Measurements from ENCODE around the gene IRF3. TPM values are rescaled to one million over a fixed set of nuclear protein-coding genes. Genes with fewer than 3 reads are reported as not detected.
A peak's percentile ranks its signal among the peaks of the same experiment; 100 is the strongest.

The IRF3 gene
- total and polyA plus RNA-seq, 4 experiments from 2014 or later = 64.1 to 386 (median 220) TPM

DNA sequence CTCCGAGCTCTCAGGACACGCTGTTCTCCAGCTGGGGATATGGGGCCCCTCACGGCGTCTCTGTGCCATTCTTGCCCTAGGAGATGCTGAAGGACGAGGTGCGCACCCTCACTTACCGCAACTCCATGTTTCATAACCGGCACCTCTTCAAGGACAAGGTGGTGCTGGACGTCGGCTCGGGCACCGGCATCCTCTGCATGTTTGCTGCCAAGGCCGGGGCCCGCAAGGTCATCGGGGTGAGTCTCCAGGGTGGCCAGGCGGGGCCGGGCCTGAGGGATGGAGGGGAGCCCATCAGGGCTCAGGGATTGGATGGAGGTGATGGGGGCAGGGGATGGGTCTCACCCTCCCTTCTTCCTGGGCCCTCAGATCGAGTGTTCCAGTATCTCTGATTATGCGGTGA lies 16.2 kb upstream of the IRF3 start:
- Histone ChIP-seq H3K27me3 (ENCODE audit: insufficient read depth, low read length) (no peaks in the 10 kb centered on the region), H3K4me3 (ENCODE audit: low read length in 2 of 2) (no peak overlapping the region), H3K4me1 (ENCODE audit: insufficient read depth, low read length) (peaks cover 35% of the 10 kb centered on the region), H3K9me3 (ENCODE audit: control insufficient read depth in 1 of 2, low read length in 2 of 2) (no peaks in the 10 kb centered on the region), H3K27ac (ENCODE audit: low read depth, low read length) (no peak overlapping the region), H3K36me3 (ENCODE audit: insufficient read depth, low read length) (peaks cover 34% of the 10 kb centered on the region)
- Mint-ChIP-seq H3K27me3 (no peaks in the 10 kb centered on the region), H3K4me1 (peaks cover 9 to 41% (median 21%) of the 10 kb centered on the region in 4 donors), H3K36me3 (peaks cover 26 to 42% of the 10 kb centered on the region in 2 donors), H3K27ac (peak overlapping the region in 1 of 7 donors; percentile 52), H3K4me3 (peak overlapping the region in 1 of 8 donors; percentile 35), H3K9me3 (no peaks in the 10 kb centered on the region)
- intact Hi-C loops (cut with micrococcal nuclease) = no loop called here
- ChIA-PET CTCF (ENCODE audit: partially characterized antibody) (interaction anchor here (0.9 to 2.2 kb wide), 8 partner anchors 9 to 208 kb away, joined by 3 to 8 read pairs (median 6); partner anchors contain the start of gene FLT3LG), POLR2A (ENCODE audit: partially characterized antibody) (interaction anchor here (1.0 to 1.9 kb wide), 2 partner anchors 111 to 179 kb away, joined by 4 to 11 read pairs; no protein-coding TSS in a partner anchor)
- DNase-seq = no peak

DNA sequence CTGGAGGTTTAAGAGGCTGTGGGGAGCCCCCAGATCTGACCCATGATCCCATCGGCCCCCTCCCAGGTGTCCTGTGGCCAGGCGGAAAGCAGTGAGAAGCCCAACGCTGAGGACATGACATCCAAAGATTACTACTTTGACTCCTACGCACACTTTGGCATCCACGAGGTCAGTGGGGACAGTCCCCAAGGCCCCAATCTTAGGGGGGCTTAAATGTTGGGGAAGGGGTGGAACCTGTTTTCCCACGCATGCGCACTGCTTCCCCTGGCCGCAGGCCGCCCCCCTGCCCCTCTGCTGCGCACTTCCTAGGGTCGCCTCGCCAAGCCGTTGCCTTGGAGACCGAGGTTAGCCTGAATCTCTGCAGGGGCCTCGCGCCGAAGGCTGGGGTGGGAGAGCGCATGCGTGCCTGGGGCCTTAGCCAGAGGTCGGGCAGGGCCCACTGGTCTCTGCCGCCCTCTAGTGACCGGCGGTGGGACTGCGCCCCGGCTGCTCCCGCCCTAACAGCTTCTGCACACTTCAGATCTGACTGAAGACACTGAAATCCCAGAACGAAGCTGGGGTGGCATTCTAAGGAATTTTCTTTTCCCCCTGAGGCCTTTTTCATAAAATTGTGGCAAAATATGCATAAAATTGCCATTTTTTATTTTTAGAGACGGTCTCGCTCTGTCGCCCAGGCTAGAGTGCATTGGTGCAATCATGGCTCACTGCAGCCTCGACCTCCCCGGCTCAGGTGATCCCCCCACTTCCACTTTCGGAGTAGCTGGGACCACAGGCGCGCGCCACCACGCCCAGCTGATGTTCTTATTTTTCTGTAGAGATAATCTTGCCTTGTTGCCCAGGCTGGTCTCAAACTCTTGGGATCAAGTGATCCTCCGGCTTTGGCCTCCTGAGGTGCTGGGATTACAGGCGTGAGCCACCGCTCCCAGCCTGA lies 15.0 kb upstream of the IRF3 start:
- no peaks in the 10 kb centered on the region for H3K9me3 ChIP-seq (ENCODE audit: control insufficient read depth in 1 of 2, low read length in 2 of 2)
- peaks cover 41% of the 10 kb centered on the region for H3K4me1 ChIP-seq (ENCODE audit: insufficient read depth, low read length)
- ChIA-PET CTCF (ENCODE audit: partially characterized antibody) (interaction anchor here (0.6 to 2.2 kb wide), 21 partner anchors 8 to 455 kb away, joined by 3 to 8 read pairs (median 4); partner anchors contain the start of genes ADM5, BCL2L12, FLT3LG and IRF3), POLR2A (ENCODE audit: partially characterized antibody) (interaction anchor here (0.6 to 1.9 kb wide), 11 partner anchors 16 to 623 kb away, joined by 3 to 11 read pairs (median 4); partner anchors contain the start of genes AP2A1, BCL2L12, CGB7 and IRF3)
- H3K27me3 Mint-ChIP-seq = no peaks in the 10 kb centered on the region
- peaks cover 24 to 43% of the 10 kb centered on the region in 2 donors for H3K36me3 Mint-ChIP-seq
- H3K9me3 Mint-ChIP-seq = no peaks in the 10 kb centered on the region
- intact Hi-C loops (cut with micrococcal nuclease) = loop anchor here (1.0 kb wide), 5 partner anchors 174 to 303 kb away; partner anchors contain the start of genes FLT3LG and KASH5
- DNase-seq = peak; percentile 88 to 91 (median 89)
- peaks cover 16 to 52% (median 29%) of the 10 kb centered on the region in 4 donors for H3K4me1 Mint-ChIP-seq
- H3K27me3 ChIP-seq (ENCODE audit: insufficient read depth, low read length) = no peaks in the 10 kb centered on the region
- peak overlapping the region in 1 of 8 donors; percentile 35 for H3K4me3 Mint-ChIP-seq
- peak overlapping the region; percentile 57 to 86 (median 72) for H3K27ac Mint-ChIP-seq
- no peak overlapping the region for H3K4me3 ChIP-seq (ENCODE audit: low read length in 2 of 2)
- peaks cover 27% of the 10 kb centered on the region for H3K36me3 ChIP-seq (ENCODE audit: insufficient read depth, low read length)
- peak overlapping the region; percentile 44 for H3K27ac ChIP-seq (ENCODE audit: low read depth, low read length)

DNA sequence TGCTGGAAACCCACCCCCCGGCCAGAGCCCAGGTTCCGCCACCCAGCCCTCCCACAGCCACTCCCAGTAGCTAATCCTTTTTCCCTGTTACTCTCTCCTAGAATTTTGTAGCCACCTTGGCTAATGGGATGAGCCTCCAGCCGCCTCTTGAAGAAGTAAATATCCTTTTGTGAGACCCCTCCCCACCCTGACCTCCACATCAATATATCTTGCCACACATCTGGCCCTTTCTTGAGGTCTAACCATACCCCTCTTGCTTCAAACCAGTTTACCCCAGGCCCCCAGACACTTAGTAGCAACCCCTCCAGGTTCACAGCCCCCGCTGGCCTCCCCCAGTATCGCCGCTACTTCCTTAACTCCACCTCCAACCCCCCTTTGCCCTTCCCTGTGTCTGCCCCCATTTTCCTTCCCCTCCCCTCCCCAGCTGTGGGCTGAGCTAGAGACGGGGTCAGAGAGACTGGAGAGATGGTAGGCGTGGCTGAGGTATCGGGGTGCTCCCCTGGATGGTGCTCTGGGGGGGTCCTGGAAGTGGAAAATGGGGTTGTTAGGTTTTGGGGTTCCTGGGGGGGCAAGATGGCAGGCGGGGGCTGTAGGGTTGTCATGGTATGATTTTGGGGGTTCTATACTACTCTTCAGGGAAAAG lies 14.2 kb upstream of the IRF3 start:
- no peak overlapping the region for H3K4me3 ChIP-seq (ENCODE audit: low read length in 2 of 2)
- peak overlapping the region in 4 of 8 donors; percentile 17 to 43 (median 34) for H3K4me3 Mint-ChIP-seq

DNA sequence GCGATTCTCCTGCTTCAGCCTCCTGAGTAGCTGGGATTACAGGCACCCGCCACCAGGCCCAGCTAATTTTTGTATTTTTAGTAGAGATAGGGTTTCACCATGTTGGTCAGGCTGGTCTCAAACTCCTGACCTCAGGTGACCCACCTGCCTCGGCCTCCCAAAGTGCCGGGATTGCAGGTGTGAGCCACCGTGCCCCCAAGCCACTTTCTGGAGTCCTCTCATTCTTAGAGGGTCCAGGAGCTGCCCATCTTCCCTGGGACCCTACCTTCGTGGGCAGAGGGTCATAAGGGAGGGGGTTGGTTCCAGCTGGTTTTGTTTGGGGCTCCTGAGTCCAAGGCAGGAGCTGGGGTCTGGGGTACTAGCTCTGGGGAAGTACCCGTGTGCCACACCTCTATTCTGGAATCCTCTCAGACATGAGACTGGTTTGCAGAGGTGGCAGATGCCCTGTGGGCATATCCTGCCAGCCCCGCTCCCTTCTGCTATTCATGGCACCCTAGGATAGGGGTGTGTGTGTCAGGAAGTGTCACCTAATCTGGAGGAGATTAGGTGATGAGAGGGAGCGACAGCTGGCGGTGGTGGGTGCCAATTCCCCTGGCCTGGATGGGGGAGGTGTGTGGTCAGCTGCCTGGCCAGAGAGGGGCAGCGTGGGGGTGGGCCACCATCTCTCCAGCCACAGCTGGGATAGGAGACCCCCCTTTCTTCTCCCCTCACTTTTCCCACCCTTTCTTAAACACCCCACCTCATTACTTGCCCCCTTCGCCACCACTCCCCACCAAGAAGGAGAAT lies 13.5 kb upstream of the IRF3 start:
- Histone ChIP-seq H3K27ac (ENCODE audit: low read depth, low read length) (peak overlapping the region; percentile 93), H3K9me3 (ENCODE audit: control insufficient read depth in 1 of 2, low read length in 2 of 2) (no peaks in the 10 kb centered on the region), H3K36me3 (ENCODE audit: insufficient read depth, low read length) (peaks cover 16% of the 10 kb centered on the region), H3K4me1 (ENCODE audit: insufficient read depth, low read length) (peaks cover 42% of the 10 kb centered on the region), H3K27me3 (ENCODE audit: insufficient read depth, low read length) (no peaks in the 10 kb centered on the region), H3K4me3 (ENCODE audit: low read length in 2 of 2) (no peak overlapping the region)
- intact Hi-C loops (cut with micrococcal nuclease) = loop anchor here (1.0 to 5.0 kb wide), 3 partner anchors 108 to 453 kb away; partner anchors contain the start of genes AKT1S1 and TBC1D17
- Mint-ChIP-seq H3K9me3 (no peaks in the 10 kb centered on the region), H3K4me1 (peaks cover 16 to 52% (median 29%) of the 10 kb centered on the region in 4 donors), H3K36me3 (peaks cover 17 to 31% of the 10 kb centered on the region in 2 donors), H3K27me3 (no peaks in the 10 kb centered on the region), H3K4me3 (peak overlapping the region in 1 of 8 donors; percentile 4), H3K27ac (peak overlapping the region; percentile 57 to 99 (median 96))
- no peak for DNase-seq
- ChIA-PET POLR2A (ENCODE audit: partially characterized antibody) (interaction anchor here (0.7 to 6.7 kb wide), 11 partner anchors 8 to 582 kb away, joined by 3 to 125 read pairs (median 6); partner anchors contain the start of genes BCL2L12, FLT3LG, IRF3 and PRR12), CTCF (ENCODE audit: partially characterized antibody) (interaction anchor here (0.7 to 2.2 kb wide), 20 partner anchors 15 to 1288 kb away, joined by 3 to 13 read pairs (median 5); partner anchors contain the start of genes FLT3LG and KDELR1)

More for the DNA sequence above, 14.2 kb upstream of the IRF3 start:
- intact Hi-C loops (cut with micrococcal nuclease) = loop anchor here (1.0 to 5.0 kb wide), 6 partner anchors 174 to 303 kb away; partner anchors contain the start of genes AKT1S1, FLT3LG, KASH5 and TBC1D17
- H3K9me3 ChIP-seq (ENCODE audit: control insufficient read depth in 1 of 2, low read length in 2 of 2) = no peaks in the 10 kb centered on the region
- H3K4me1 ChIP-seq (ENCODE audit: insufficient read depth, low read length) = peaks cover 42% of the 10 kb centered on the region
- ChIA-PET CTCF (ENCODE audit: partially characterized antibody) (interaction anchor here (0.7 to 2.2 kb wide), 10 partner anchors 38 to 660 kb away, joined by 3 to 13 read pairs (median 5); partner anchors contain the start of gene FLT3LG), POLR2A (ENCODE audit: partially characterized antibody) (interaction anchor here (0.6 to 6.7 kb wide), 7 partner anchors 8 to 623 kb away, joined by 3 to 125 read pairs (median 4); partner anchors contain the start of genes BCL2L12, CGB7 and IRF3)
- peak overlapping the region; percentile 15 to 86 (median 70) for H3K27ac Mint-ChIP-seq
- no peak for DNase-seq
- H3K27ac ChIP-seq (ENCODE audit: low read depth, low read length) = peak overlapping the region; percentile 44
- H3K27me3 ChIP-seq (ENCODE audit: insufficient read depth, low read length) = no peaks in the 10 kb centered on the region
- peaks cover 19% of the 10 kb centered on the region for H3K36me3 ChIP-seq (ENCODE audit: insufficient read depth, low read length)
- H3K36me3 Mint-ChIP-seq = peaks cover 21 to 36% of the 10 kb centered on the region in 2 donors
- peaks cover 16 to 52% (median 29%) of the 10 kb centered on the region in 4 donors for H3K4me1 Mint-ChIP-seq
- no peaks in the 10 kb centered on the region for H3K9me3 Mint-ChIP-seq
- H3K27me3 Mint-ChIP-seq = no peaks in the 10 kb centered on the region

DNA sequence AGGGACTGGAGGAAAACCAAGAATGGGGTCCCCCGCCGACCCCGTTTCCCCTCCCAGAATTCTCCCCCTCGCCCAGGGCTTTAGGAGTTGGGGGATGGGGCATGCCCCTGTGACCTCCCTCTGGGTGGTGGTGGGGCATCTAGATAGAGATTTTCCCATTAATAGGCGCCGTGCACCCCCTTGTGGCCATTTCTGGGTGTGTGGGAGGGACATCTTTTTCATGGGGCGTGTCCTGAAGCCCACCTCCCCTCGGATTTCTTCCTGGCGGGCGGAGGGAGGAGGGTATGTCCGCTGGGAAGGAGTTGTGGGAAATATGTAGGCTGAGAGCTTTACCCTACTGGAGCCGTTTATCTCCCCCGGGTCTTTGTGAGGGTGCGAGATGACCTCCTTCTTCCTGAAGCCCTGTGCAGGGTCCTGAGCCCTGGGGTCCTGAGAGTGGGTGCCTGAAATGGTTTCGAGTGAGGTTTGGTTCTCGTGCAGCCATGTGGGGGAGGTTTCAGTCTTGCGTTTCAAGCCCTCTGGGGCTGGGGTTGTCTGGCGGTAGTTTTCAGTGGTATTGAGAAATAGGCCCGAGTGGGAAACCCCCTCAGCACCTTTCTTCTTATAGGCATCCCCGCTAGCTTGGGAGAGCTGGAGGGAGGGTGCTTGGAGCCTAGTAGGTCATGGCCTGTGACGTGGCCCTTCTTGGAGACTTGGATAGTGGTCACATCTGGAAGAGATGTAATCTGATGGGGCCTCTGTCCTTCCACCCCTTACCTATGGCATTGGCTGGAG lies 12.4 kb upstream of the IRF3 start:
- CTCF ChIA-PET (ENCODE audit: partially characterized antibody) = interaction anchor here (0.6 to 2.1 kb wide), 17 partner anchors 13 to 452 kb away, joined by 3 to 13 read pairs (median 5); partner anchors contain the start of genes BCL2L12, FLT3LG, IRF3 and NOSIP
- intact Hi-C loops (cut with micrococcal nuclease) = loop anchor here (1.0 to 5.0 kb wide), 8 partner anchors 38 to 805 kb away; partner anchors contain the start of genes AKT1S1, NOSIP, PPP1R15A and RRAS
- Histone ChIP-seq H3K4me1 (ENCODE audit: insufficient read depth, low read length) (peaks cover 42% of the 10 kb centered on the region), H3K4me3 (ENCODE audit: low read length in 2 of 2) (peak overlapping the region; percentile 69 to 79), H3K27me3 (ENCODE audit: insufficient read depth, low read length) (no peaks in the 10 kb centered on the region), H3K36me3 (ENCODE audit: insufficient read depth, low read length) (peaks cover 10% of the 10 kb centered on the region), H3K27ac (ENCODE audit: low read depth, low read length) (peak overlapping the region; percentile 93), H3K9me3 (ENCODE audit: control insufficient read depth in 1 of 2, low read length in 2 of 2) (no peaks in the 10 kb centered on the region)
- POLR2A ChIA-PET (ENCODE audit: partially characterized antibody) = interaction anchor here (1.0 to 6.7 kb wide), 19 partner anchors 13 to 344 kb away, joined by 3 to 125 read pairs (median 10); partner anchors contain the start of genes BCL2L12, CPT1C, FLT3LG and IRF3
- peaks cover 16 to 52% (median 31%) of the 10 kb centered on the region in 4 donors for H3K4me1 Mint-ChIP-seq
- no peaks in the 10 kb centered on the region for H3K9me3 Mint-ChIP-seq
- H3K27ac Mint-ChIP-seq = peak overlapping the region; percentile 96 to 99 (median 97)
- DNase-seq = peak; percentile 76 to 93 (median 80)
- H3K27me3 Mint-ChIP-seq = no peaks in the 10 kb centered on the region
- peaks cover 14 to 23% of the 10 kb centered on the region in 2 donors for H3K36me3 Mint-ChIP-seq
- H3K4me3 Mint-ChIP-seq = peak overlapping the region; percentile 82 to 99 (median 88)

Data from CD4-positive, alpha-beta memory T cell (primary cell).